Measurements from ENCODE around the gene TRMT11.

Gene TRMT11

GRCh38 chr6:125994670-125995488 is 8.5 kb downstream of the TRMT11 start (continued):
- TF ChIP-seq CTCF (tag by site-specific recombination; IDR thresholded peaks at IDR 0.05) = no peak
- TF ChIP-seq ZNF341 (tag by site-specific recombination; IDR thresholded peaks at IDR 0.05; ENCODE audit: low read depth) = no peak
- no peak for TF ChIP-seq MEIS1 (CRISPR knock-in tag; IDR thresholded peaks at IDR 0.05; ENCODE audit: borderline replicate concordance)
- no peak for TF ChIP-seq ZNF23 (tag by site-specific recombination; IDR thresholded peaks at IDR 0.05; ENCODE audit: borderline replicate concordance)
- no peak for TF ChIP-seq SP2 (tag by site-specific recombination; IDR thresholded peaks at IDR 0.05)
- TF ChIP-seq ZNF555 (tag by site-specific recombination; conservative IDR thresholded peaks at IDR 0.05) = no peak
- peak; percentile 29; the same call in 1 of the 2 replicates for TF ChIP-seq ZNF133 (tag by site-specific recombination; IDR thresholded peaks at IDR 0.05)
- TF ChIP-seq ZNF354C (tag by site-specific recombination; IDR thresholded peaks at IDR 0.05; ENCODE audit: borderline replicate concordance, low read depth) = no peak
- no peak for TF ChIP-seq FEZF1 (tag by site-specific recombination; IDR thresholded peaks at IDR 0.05)
- no peak for TF ChIP-seq PATZ1 (tag by site-specific recombination; IDR thresholded peaks at IDR 0.05)
- no peak for TF ChIP-seq ZNF707 (tag by site-specific recombination; IDR thresholded peaks at IDR 0.05)
- TF ChIP-seq ZNF660 (tag by site-specific recombination; IDR thresholded peaks at IDR 0.05) = peak; percentile 19; the same call in 1 of the 2 replicates
- TF ChIP-seq KLF16 (tag by site-specific recombination; IDR thresholded peaks at IDR 0.05) = no peak
- TF ChIP-seq ZNF626 (tag by site-specific recombination; IDR thresholded peaks at IDR 0.05) = no peak

GRCh38 chr6:125995972-125996580 is 9.7 kb downstream of the TRMT11 start:
- H3K4me3 ChIP-seq (ENCODE audit: low read depth, low read length) = no peak overlapping the region
- ChIA-PET POLR2A (interaction anchor here (1.2 to 2.1 kb wide), 2 partner anchors 9 to 36 kb away, joined by 3 to 17 read pairs; partner anchors contain the start of gene TRMT11), CTCF (interaction anchor here (0.5 to 4.1 kb wide), 30 partner anchors 9 to 1125 kb away, joined by 3 to 30 read pairs (median 3); partner anchors contain the start of genes NCOA7 and TRMT11)
- peaks cover 18 to 39% of the 10 kb centered on the region in 2 experiments for H3K36me3 ChIP-seq (ENCODE audit: control insufficient read depth in 2 of 2, insufficient read depth in 1 of 2, low read length in 2 of 2)
- no peaks in the 10 kb centered on the region for H3K9me3 ChIP-seq (ENCODE audit: control insufficient read depth, insufficient read depth, low read depth, low read length)
- peaks cover 21% of the 10 kb centered on the region; the same call in 1 of the 2 replicates for H3K4me1 ChIP-seq (ENCODE audit: control insufficient read depth, insufficient read depth, low read length)
- no peak overlapping the region for H3K27ac ChIP-seq (ENCODE audit: extremely low read depth, low read depth, low read length)
- no peak for TF ChIP-seq ZSCAN16 (tag by site-specific recombination; IDR thresholded peaks at IDR 0.05)
- 0 out of 2 replicates have a peak, but pooled peaks have one; percentile 15 for TF ChIP-seq PRDM10 (tag by site-specific recombination; IDR thresholded peaks at IDR 0.05)
- TF ChIP-seq ZNF654 (tag by site-specific recombination; IDR thresholded peaks at IDR 0.05; ENCODE audit: low read depth) = peak; percentile 92
- no peak for TF ChIP-seq ZNF391 (tag by site-specific recombination; IDR thresholded peaks at IDR 0.05; ENCODE audit: borderline replicate concordance, low read depth)
- TF ChIP-seq CTCF (tag by site-specific recombination; IDR thresholded peaks at IDR 0.05) = peak; percentile 58
- TF ChIP-seq ZNF341 (tag by site-specific recombination; IDR thresholded peaks at IDR 0.05; ENCODE audit: low read depth) = no peak
- no peak for TF ChIP-seq HOXC10 (CRISPR knock-in tag; IDR thresholded peaks at IDR 0.05)
- TF ChIP-seq ZBTB48 (tag by site-specific recombination; IDR thresholded peaks at IDR 0.05) = no peak
- TF ChIP-seq TRIM28 (IDR thresholded peaks at IDR 0.05; ENCODE audit: borderline replicate concordance, low read length) = 0 out of 2 replicates have a peak, but pooled peaks have one; percentile 60
- TF ChIP-seq ZNF76 (tag by site-specific recombination; IDR thresholded peaks at IDR 0.05; ENCODE audit: borderline replicate concordance, low read depth) = no peak
- TF ChIP-seq SP7 (tag by site-specific recombination; IDR thresholded peaks at IDR 0.05) = peak; percentile 28; the same call in 1 of the 2 replicates
- TF ChIP-seq ZNF121 (tag by site-specific recombination; IDR thresholded peaks at IDR 0.05) = no peak
- peak; percentile 29; the same call in 1 of the 2 replicates for TF ChIP-seq TCF7L2 (IDR thresholded peaks at IDR 0.05; ENCODE audit: borderline replicate concordance, low read depth, low read length)
- TF ChIP-seq ZNF660 (tag by site-specific recombination; IDR thresholded peaks at IDR 0.05) = peak; percentile 79
